Measurements from ENCODE around the gene FANK1.
"Not testable (repeated sequence)": the region's sequence is repeated elsewhere in the genome, so short reads cannot be mapped to it uniquely, and the experiment has no call there.

Gene FANK1

DNA sequence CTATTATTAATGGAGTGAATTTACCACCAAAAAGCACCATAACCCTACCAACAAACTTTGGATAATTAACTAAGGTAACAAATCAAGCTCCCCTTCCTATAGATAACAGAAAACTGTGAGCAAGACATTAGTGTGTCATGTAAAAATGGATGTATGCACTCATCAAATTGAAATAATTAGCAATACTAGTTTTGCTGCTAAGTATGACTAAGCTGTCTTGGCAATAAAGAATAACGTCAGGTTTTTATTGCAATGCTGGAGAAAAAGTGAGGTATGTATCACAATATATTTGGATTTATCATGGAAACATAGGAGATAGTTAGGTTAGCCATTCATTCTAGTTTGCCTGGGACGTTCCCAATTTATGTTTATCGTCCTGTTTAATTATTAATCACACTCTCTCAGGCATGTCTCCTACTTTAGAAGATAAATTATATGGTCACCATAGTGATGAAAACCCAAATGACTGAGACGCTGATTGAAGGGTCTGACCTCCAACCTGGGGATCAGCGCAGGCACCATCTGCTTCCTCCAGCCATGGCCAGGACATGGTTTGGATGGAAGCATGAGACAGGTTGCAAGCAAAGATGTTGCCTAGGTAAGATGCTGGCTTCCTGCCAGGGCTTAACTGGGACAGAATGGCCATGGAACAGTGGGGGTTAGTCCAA, 125.6 kb downstream of the FANK1 start:
- DNase-seq (ENCODE audit: low read depth in 2 of 2), result no peak

DNA sequence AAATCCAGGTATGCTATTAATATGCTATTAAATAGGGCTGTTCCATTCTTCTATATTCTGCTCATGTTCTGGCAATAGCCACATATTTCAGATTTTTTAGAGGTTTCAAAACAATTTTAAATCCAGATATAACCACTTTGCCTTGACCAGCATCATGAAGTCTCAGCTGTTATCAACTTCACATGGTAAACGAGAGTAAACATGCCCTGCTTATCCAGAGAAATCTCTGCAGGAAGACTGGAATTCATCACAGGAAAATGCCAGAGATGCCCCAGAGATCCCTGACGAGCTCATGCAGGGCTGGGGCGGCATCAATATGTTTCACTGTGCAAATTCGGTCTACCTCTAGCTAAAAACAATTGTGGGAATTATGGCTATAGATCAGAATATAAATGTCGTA, 126.5 kb downstream of the FANK1 start:
- DNase-seq (ENCODE audit: low read depth in 2 of 2), result no peak

DNA sequence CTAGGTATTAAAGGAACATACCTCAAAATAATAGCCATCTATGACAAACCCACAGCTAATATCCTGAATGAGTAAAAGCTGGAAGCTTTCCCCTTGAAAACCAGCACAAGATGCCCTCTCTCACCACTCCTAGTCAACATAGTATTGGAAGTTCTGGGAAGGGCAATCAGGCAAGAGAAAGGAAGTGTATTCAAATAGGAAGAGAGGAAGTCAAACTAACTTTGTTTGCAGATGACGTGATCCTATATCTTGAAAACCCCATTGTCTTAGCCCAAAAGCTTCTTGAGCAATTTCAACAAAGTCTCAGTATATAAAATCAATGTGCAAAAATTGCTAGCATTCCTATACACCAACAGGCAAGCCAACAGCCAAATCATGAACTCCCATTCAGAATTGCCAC, 131.3 kb downstream of the FANK1 start:
- no peak for DNase-seq (ENCODE audit: low read depth in 2 of 2)

DNA sequence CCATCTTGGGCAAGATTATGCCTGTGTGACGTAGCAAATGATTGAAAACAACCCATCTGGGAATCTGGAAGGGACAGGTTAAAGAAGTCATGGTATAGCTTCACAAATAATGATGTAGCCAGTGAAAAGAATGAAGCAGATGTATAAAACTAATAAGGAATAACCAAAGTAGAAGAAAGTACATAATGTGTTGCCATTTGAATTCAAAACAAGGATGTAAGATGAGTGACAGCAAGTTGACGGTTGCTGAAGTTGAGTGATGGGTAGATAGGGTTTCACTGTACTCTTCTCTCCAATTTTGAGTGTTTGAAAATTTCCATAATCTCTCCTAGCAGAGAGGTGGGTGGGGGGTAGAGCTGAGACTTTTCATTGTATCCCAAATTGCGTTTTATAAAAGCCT, 133.6 kb downstream of the FANK1 start:
- DNase-seq (ENCODE audit: low read depth in 2 of 2), result no peak

GRCh38 chr10:126034586-126034985, 138.2 kb downstream of the FANK1 start:
- no peak for DNase-seq (ENCODE audit: low read depth in 2 of 2)

DNA sequence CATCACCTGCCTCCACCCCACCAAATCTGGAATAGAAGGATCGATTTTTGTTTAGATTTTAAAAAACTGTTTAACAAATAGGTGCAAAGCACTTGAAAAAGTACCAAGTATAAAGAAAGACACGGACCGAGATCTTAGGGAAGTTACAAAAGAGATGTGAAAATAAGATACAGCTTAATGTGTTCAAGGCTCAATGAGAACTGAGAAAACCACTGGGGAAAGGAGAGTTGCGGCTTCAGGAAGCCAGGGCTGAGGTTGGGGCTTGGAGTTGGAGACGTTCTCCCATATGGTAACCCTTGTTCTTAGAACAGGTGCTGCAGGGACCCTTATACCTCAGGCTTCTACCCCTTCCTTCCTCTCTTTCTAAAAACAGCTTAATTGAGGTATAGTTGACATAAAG, 140.2 kb downstream of the FANK1 start:
- DNase-seq (ENCODE audit: low read depth in 2 of 2), result no peak

GRCh38 chr10:126037946-126038345, 141.6 kb downstream of the FANK1 start:
- DNase-seq (ENCODE audit: low read depth in 2 of 2), result no peak

- DNase-seq (ENCODE audit: low read depth in 2 of 2), result no peak
Measured at GRCh38 chr10:126041117-126041516, 144.8 kb downstream of the FANK1 start.

- peak; percentile 18 to 36 for DNase-seq (ENCODE audit: low read depth in 2 of 2)
Measured at GRCh38 chr10:126041804-126042231, 145.5 kb downstream of the FANK1 start.

DNA sequence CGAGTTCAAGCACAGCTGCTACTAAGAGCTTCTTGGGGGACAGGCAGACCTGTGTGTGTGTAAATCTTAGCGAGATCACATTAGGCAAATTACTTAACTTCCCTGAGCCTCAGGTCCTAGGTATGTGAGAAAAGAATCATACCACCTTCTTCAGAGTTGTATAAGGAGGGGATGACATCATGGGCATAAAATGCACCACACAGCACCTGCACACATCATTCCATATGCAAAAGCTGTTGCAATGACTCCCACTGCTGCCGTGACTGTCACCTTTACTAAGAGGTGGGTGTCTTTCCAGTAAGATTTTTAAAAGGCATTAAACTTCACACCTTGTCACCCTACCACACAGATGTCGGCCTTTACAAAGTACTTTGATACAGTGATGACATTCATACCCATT, 146.0 kb downstream of the FANK1 start:
- DNase-seq (ENCODE audit: low read depth in 2 of 2), result no peak

- DNase-seq (ENCODE audit: low read depth in 2 of 2), result no peak
Measured at GRCh38 chr10:126042906-126043305, 146.5 kb downstream of the FANK1 start.

- no peak for DNase-seq (ENCODE audit: low read depth in 2 of 2)
Measured at GRCh38 chr10:126043389-126043788, 147.0 kb downstream of the FANK1 start.

DNA sequence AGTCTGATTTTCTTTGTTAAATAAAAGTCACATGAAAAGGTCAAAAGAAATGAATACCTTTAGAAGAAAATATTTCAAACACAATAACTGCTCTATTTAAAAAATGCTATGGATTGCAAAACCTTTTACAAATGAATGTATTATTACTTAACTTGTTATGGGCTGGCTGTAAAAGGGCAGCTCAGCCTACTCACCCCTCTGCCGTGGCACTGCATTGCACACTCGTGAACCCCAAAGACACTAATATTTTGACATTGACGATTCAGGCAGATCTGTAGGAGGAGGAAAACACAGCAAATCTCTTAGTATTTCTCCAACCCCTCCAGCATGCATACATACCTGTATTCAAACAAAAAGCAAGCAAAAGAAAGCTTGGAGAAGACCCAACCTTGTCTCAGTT, 149.5 kb downstream of the FANK1 start:
- no peak for DNase-seq (ENCODE audit: low read depth in 2 of 2)

GRCh38 chr10:126046831-126047230, 150.5 kb downstream of the FANK1 start:
- no peak for DNase-seq (ENCODE audit: low read depth in 2 of 2)

- DNase-seq (ENCODE audit: low read depth in 2 of 2), result not testable (repeated sequence)
Measured at GRCh38 chr10:126047749-126048148, 151.4 kb downstream of the FANK1 start.

GRCh38 chr10:126049759-126050700, 153.7 kb downstream of the FANK1 start:
- no peak for DNase-seq (ENCODE audit: low read depth in 2 of 2)

DNA sequence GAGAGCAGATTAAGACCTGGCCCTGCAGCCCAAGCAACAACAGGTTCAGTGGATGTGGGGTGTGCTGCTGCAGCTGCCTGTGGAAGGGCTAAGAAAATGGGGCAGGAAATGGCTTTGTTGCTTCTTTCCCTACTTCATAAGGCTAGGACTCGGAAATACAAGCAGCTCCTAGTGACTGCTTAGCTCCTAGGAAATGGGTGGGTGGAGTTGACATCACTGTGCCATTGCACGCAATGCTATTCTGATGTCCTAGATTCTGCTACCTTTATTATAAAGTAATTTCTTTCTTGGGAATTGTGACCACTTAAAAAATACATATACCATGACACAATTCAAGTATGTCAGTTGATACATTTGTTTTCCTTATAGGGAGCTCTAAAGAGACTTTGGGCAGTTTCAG, 155.8 kb downstream of the FANK1 start:
- no peak for DNase-seq (ENCODE audit: low read depth in 2 of 2)

DNA sequence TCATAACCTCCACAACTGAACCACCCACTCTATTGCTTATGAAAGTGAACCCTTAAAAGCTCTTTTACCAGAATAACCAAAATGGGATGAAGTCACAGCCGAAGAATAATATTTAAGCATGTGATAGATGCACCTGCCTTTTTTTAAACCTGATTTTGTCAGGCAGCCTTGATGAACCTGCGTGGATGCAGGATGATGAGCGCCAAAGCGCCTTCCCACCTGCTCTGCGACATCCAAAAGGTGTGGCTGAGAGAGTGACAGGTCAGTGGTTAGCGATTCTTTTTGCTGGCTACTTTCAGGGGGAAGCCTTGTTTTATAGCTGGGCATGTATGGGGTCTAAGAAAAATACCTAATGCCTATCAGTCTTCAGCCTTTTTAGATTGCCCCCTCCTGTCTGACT, 157.8 kb downstream of the FANK1 start:
- no peak for DNase-seq (ENCODE audit: low read depth in 2 of 2)

DNA sequence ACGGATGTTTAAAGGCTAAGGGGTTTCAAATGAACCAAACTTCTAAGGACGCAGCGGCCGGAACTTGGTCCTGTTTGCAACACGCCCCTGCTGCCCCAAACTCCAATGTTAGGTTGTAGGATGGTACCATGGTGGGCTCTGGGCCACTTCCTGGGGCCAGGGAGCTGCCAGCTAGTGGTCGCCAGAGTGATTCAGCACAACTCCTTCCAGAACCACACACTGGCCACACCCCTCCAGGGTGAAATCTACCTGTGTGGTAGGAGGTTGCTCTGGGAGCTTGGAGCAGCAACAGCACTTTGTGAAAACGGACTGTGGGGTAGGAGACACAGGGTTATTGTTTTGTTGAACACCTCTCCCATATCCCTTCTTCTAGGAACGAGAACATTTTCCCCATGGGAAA, 161.1 kb downstream of the FANK1 start:
- no peak for DNase-seq (ENCODE audit: low read depth in 2 of 2)

- no peak for DNase-seq (ENCODE audit: low read depth in 2 of 2)
Measured at GRCh38 chr10:126058104-126058503, 161.7 kb downstream of the FANK1 start.

- DNase-seq (ENCODE audit: low read depth in 2 of 2), result no peak
Measured at GRCh38 chr10:126058507-126058906, 162.1 kb downstream of the FANK1 start.
